ENCODE measurements around the gene INPP5A.

DNA sequence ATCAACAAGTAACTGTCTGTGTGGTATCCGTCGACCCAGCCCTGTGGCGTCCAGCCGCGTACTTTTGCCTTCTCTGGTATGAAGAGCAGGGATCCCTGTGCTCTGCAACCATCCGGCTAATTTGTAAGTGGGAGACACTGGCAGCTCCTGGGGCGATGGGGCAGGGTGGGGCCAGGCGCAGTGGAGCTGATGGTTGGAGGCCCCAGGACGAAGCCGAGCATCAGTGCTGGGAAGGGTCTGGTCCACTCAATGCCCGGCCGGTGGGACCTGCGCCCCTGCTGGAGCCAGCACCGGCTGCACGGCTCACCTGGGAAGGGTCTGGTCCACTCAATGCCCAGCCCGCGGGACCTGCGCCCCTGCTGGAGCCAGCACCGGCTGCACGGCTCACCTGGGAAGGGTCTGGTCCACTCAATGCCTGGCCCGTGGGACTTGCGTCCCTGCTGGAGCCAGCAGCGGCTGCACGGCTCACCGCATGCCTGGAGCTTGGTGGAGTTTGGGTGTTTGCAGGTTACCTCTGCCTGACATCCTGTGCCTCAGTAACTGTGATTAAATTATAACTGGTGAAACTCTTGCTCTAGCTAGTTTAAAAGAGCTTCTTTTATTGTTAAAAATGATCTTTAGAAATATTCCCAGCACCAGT is 152.3 kb downstream of the INPP5A start:
- TF ChIP-seq POLR2A (IDR thresholded peaks at IDR 0.05) (no peak), POLR2AphosphoS5 (IDR thresholded peaks at IDR 0.05) (no peak)
